GM18867 (cell line): ENCODE measurements around the gene PSMB2.

Experiments used
- ATAC-seq: cut with Tn5 transposase; IDR thresholded peaks from one replicate; pipeline ENCODE4 v1.9.1; 2021; ENCODE audit warnings: mild to moderate bottlenecking, moderate library complexity; ENCODE audit not compliant: unreplicated experiment

Gene PSMB2

DNA sequence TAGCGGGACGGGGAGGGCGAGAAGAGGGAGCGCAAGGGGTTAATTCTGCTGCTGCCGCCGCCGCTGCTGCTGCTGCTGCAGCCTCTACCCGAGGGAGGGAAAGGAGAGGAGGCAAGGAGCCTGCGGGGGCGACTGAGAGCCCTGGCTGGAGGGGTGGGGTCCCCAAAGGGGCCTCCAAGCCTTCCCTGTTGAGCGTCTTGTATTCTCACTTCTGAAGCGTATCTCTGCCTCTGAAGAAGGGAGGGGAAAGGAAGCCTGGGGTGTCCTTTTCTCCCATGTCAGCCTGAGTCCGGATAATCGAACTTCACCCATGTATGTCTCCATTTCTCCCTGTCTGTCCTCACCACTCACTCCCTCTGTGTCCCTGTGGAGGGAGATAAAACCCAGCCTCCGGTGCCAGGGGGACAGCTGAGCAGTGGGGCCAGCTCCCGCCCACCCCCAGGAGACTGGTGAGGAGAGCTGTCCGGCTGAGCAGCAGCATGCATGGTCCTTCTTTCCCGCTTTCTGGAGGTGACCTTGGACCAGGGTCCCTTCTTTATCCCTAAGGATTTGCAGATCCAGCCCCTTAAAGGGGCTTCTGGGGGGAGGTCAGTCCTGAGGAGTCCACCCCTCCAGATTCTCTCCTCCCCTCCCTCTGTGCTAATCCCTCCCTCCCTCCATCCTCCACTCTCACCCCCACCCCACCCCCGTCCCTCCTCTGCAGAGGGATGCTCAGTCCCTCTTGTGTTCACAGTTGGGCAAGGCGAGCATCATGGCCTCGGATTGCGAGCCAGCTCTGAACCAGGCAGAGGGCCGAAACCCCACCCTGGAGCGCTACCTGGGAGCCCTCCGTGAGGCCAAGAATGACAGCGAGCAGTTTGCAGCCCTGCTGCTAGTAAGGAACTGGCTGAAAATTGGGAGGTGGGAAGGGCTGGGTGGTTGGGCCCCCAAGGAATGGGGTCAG lies 82.7 kb downstream of the PSMB2 start:
- ATAC-seq = no peak

DNA sequence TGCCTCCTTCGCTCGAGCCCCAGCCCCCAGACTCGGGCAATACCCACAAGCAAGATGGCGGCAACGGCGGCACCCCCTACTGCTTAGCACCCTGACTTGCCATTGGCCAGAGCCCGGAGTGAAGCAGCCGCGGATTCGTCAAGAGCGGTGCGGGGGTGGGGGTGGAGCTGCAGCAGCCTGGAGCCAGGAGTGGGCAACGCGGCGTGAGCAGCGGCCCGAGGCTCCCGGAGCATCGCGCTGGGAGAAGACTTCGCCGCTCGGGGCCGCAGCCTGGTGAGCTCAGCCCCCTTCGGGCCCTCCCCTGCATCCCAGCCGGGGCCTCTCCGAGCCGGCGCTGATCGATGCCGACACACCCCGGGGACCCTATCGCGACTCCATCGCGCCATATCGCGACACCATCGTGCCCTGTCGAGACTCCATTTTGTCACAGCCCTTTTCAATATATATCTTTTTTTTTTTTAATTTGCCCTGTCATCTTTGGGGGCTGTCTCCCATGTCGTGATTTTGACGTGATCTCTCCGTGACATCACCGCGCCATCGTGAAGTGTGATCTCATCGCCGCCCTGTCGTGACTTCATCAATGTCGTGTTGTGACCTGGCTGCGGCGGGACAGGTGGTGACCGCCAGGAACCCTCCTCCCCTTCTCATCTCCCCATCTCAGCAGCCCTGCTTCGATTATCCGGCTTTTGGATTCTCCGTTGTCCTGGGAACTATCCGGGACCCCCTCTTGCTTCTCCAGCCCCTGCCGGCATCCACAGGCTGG lies 83.5 kb downstream of the PSMB2 start, which contains the start of gene NCDN:
Gene NCDN (plus strand): TSS at position 189 of the 763 bp plus-strand sequence. CDS start 392 bp downstream, at position 581.
- ATAC-seq = peak; percentile 78

DNA sequence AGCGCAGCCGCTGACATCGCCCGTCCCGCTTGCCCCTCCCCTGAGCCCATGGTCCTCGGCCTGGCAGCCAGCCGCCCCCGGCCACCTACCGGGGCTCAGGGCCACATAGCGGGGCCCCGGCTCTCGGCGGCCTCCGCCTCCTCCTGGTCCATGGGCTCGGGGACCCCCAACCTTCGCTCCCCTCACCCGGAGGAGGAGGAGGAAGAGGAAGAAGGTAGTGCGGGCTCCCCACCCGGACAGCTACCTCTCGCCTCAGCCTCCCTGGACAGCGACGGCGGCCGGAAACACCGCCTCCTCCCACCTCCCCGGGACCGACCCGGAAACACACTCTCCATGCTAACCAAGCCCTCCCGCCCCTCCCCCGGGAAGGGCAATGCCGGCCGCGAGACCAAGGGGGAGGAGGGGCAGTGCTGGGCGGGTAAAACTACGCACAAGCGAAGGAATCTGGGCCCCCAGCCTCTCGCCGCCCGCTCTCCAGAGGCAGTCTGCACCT lies 84.2 kb downstream of the PSMB2 start, which contains the start of gene KIAA0319L:
Gene KIAA0319L (minus strand): TSS at position 286 of the 493 bp plus-strand sequence. CDS start 2,912 bp downstream, outside the sequence.
- peak; percentile 71 for ATAC-seq

DNA sequence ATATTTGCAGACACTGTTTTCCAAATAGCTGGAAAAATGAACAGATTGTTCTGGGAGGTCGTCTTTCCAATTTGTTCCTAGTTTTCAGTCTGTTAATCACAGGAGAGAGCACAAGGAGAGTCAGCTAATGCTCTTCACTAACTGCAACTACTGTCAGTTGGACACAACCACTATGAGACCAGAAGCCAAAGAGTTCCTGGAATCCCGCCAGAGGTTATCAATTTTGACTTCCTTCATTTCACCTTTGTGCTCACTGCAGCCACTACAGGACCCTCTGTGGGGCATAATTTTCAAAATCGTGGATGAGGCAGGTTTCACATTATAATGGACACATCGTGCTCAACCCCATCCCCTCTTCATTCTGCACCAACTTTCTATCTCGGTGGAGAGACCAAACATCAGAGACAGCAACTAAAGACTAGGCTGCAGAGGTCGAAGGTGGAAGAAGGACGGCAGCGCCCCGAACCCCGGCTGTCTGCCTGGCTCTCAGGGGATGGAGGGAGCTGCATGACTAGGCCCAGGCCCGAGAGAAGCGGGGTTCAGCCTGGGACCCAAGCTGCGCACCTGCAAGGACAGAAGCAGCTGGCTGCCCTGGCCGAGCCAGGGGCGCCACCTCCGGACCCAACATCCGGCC lies 84.7 kb downstream of the PSMB2 start:
- ATAC-seq = peak; percentile 34

DNA sequence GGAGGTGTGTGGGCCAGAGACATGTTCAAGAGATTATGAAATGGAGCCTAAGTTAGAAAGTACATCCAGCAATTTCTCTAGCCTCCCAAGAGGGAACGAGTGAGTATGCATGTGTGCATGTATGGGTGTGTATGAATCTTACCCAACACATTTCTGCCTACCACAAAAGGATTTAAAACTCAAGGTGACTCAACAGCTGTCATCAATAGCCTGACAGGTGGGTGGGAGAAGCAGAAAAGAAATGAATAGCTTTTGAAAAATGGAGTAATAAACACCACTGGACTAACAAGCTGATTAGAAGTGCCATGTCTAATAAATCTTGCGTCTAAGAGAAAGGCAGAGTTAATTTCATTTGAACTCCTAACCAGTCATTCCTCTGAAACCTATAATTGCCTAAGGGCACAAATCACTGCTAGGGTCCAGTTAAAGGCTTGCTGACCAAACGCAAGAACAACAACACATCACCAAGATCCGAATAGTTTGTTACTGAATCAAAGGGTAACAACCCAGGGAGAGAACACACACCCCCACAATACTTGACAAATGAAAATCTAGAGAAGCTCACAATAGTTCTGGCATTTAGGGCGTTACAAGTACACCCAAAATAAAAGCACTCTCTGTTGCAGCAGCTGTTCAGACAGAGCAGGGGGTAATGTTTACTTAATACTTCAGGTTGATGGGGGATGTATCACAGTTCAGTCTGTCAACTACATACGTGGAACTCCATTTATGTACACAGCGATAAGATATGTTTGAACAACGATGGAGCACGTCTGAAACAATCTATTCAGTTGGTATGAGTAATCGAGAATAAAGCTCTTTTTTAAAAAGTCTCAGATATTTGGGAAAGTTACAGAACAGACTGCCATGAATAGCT lies 85.5 kb downstream of the PSMB2 start:
- no peak for ATAC-seq

DNA sequence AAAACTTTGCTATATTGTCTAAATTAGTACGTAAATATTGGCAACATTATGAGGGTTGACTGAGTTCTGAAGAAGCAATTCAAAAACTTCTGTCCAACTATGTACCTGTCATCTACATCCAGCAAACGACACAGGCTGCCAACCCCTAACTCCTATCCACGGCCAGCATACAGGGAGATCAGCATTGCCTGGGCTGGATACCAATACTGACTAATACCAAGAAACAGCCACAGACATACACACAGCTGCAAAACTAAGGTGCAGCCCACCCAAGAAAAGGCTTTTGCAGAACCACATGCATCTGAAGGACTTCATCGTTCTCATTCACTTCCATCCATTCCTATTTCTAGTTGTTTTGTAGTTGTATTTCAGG lies 86.1 kb downstream of the PSMB2 start:
- no peak for ATAC-seq

DNA sequence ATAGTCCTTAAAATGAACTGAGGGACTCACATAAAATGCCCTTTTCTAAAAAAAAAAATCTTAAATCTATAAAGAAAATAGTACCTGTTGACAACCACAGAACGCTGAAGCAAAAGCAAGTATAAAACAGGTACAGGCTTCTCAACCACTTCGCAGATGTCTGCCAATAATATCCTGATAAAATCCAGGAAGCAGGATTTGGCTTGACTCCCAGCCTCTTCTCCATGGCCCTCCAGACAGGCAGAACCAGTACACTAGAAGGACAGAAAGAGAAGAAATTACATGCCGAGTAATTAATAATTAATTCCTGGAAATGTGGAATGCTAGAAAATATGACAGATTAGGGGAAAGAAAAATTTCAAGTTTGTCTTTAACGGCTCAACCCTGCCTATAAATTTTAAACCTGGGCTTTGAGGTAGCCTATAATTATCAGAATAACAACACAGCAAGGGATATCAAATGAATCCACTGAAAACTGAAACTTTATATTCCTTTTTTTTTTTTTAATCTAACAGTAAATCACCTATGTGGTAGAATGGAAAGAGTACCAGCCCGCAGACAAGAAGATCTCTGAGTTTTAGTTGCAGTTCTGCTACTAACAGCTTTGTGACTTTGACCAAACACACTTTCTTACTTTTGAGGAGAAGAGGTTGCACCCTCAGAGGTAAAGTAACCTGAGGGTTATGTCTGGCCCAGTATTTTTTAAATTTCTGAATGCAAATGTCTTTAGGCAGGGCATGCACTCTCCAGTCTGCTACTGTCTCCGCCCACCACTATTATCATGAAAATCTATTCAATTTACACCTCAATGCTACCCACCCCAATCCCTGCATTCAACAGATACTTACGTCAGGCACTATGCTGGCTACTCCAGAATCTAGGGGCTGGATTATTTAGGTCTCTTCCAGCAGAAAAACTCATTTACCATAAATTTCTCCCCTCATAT lies 86.8 kb downstream of the PSMB2 start:
- no peak for ATAC-seq

DNA sequence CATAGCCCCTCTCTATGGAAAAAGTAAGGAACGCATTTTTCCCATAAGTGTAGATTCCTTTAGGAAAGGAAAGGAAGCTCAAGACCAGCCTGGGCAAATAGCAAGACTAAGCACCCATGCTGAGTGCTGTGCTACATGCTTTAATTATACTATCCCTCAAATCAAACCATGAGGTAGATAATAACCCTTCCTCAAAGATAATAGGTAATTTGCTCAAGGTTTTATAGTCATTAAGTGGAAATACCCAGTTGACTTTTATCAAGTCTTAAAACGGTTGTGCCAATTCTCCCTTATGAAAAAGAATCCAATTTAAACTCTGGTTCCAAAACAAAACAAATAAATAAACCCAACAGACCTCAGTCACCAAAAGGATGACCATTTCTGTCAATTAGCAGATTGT lies 87.5 kb downstream of the PSMB2 start:
- ATAC-seq = no peak
